Retinal pigment epithelial cell (primary cell): Measurements from ENCODE around the gene FAM89A.
"Not testable (repeated sequence)": the region's sequence is repeated elsewhere in the genome, so short reads cannot be mapped to it uniquely, and the experiment has no call there.

ENCODE experiments used
- DNase-seq: peaks from one replicate; pipeline ENCODE4 v3.0.0-alpha.2; 2010; ENCODE audit warnings: low read depth
- H3K4me3 ChIP-seq: 2 replicates; pipeline ENCODE4 v1.5.1; 2011; ENCODE audit warnings: mild to moderate bottlenecking, low read length, control low read depth, moderate library complexity
- TF ChIP-seq, protein P1 (sequence below): conservative IDR thresholded peaks from 2 replicates; pipeline ENCODE4 v1.5.1; 2011; ENCODE audit warnings: low read depth, low read length, control low read depth, inconsistent platforms

FAM89A gene

DNA sequence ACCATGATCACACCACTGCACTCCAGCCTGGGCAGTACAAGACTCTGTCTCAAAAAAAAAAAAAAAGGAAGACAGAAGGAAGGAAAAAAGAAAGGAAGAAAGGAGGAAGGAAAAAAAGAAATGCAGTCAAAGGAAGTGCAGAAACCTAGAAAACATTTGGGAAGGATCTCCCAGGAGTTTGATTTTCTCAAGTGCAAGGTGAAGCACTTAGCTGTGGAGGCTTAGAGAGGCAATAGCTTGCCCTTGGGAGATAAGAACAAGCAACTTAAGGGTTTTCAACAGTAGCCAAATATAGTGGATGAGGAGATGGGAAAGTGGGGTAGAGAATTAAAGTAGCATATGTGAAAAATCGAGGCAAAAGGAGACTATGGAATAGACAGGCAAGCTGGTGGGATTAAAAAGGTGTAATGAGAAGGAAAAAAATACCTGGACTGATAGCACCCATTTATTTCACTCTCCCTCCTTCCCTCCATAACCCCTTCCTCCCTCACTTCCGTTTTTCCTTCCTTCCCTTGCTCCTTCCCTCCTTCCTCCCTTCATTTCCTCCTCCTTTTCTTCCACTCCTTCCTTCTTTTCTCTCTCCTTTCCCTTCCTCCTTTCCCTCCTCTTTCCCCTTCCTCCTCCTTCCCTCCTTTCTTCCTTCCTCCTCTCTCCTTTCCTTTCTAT, 6.8 kb upstream of the FAM89A start:
- no peak for DNase-seq
- TF ChIP-seq, protein P1, sequence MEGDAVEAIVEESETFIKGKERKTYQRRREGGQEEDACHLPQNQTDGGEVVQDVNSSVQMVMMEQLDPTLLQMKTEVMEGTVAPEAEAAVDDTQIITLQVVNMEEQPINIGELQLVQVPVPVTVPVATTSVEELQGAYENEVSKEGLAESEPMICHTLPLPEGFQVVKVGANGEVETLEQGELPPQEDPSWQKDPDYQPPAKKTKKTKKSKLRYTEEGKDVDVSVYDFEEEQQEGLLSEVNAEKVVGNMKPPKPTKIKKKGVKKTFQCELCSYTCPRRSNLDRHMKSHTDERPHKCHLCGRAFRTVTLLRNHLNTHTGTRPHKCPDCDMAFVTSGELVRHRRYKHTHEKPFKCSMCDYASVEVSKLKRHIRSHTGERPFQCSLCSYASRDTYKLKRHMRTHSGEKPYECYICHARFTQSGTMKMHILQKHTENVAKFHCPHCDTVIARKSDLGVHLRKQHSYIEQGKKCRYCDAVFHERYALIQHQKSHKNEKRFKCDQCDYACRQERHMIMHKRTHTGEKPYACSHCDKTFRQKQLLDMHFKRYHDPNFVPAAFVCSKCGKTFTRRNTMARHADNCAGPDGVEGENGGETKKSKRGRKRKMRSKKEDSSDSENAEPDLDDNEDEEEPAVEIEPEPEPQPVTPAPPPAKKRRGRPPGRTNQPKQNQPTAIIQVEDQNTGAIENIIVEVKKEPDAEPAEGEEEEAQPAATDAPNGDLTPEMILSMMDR, result no peak
- no peak overlapping the region for H3K4me3 ChIP-seq

DNA sequence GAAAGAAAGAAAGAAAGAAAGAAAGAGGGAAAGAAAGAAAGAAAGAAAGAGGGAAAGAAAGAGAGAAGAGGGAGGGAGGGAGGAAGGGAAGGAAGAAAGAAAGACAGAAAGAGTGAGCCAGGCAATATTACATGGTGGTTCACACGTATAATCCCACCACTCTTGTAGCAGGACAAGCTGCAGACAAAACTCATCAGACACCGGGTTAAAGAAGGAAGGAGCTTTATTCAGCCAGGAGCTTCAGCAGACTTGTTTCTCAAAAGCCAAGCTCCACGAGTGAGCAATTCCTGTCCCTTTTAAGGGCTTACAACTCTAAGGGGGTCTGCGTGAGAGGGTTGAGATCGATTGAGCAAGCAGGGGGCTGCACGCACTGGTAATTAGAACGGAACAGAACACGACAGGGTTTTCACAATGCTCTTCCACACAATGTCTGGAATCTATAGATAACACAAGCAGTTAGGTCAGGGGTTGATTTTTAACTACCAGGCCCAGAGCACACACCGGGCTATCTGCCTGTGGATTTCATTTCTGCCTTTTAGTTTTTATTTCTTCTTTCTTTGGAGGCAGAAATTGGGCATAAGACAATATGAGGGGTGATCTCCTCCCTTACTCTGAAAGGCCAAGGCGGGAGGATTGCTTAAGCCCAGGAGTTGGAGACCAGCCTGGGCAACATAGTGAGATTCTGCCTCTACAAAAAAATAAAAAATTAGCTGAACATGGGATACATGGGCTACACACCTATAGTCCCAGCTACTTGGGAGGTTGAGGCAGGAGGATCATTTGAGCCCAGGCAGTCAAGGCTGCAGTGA, 6.1 kb upstream of the FAM89A start:
- DNase-seq, result not testable (repeated sequence)

DNA sequence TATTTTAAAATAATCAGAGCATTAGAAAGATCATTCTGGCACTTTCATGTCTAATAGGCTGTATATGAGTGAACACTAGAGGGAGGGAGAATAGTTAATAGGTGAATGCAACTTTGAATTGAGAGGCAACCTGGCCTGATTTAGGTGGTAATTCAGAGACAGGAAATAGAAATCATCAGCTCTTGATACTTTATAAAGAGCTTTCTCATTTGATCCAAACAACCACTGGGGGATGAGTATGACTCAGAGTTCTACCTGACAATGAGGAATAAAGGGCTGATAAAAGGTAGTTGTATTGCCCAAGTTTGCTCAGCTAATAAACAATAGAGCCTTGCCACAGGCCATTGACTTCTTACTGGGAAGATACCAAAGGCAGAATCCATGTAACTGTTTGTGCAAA, 5.2 kb upstream of the FAM89A start:
- TF ChIP-seq, protein P1, result peak; percentile 12
- no peak for DNase-seq
- H3K4me3 ChIP-seq, result no peak overlapping the region

More for the DNA sequence above, 6.1 kb upstream of the FAM89A start:
- not testable (repeated sequence) for H3K4me3 ChIP-seq

GRCh38 chr1:231044588-231044987, 4.5 kb upstream of the FAM89A start:
- DNase-seq, result no peak
- H3K4me3 ChIP-seq, result no peak overlapping the region
- TF ChIP-seq, protein P1, result no peak

DNA sequence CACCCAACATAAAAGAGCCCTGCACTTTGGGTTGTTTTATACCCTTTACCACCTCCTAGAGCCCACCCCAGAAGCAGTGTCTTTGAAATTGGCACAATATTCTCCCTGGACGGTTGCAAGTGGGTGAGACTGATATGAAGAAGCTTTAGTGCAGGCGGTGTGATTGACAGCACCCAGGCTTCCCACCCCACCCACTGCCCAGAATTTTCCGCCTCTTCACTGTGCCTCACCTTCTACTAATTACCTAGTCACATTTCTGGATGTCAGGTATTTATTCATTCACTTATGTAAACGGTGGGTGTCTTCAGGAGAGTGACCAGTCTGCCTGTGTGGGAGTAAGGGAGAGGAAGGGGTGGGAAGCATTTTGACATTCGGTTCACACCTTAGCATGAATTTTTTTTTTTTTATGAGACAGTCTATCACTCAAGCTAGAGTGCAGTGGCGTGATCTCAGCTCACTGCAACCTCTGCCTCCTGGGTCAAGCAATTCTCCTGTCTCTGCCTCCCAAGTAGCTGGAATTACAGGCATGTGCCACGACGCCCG, 1.7 kb upstream of the FAM89A start:
- TF ChIP-seq, protein P1, result no peak
- no peak overlapping the region for H3K4me3 ChIP-seq
- DNase-seq, result no peak

DNA sequence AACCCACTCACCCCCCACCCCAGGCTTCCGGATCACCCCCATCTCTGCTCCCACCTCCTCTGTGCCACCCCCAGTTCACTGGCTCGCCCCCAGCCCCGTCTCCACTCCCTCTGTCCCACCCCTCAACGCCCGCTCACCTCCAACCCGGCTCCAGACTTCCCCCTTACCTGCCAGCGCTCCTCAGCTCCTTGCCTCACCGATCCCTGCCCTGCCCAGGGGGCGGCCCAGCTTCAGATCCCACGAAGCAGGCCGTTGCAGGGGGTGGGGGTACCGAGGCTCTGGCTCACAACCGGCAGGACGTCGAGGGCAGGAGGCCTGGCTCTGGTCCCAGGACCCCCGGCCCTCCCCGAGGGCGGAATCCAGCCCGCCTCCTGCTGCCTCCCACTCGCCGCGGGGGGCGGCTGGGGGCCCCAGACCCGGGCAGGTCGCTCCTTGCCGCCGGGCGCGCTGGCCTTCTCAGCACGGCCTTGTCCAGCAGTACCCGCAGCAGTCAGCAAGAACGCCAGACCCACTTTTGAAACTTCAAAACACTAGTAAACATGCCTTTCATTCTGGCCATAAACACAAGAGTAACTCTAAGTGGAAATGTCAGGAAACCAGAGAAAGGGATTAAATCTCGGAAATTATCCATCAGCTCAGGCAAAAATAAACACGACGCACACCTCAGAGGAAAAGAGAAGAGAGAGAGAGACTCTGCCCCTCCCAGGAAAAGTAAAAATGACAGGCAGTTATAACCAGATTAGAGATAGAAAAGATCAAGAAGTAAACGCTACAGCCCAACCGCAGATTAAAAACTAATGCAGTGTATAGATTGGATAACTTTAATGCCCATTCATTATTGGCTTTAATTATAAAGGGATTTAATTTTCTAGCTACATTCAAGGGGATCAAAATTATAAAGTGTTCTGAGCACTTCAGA, 1.0 kb upstream of the FAM89A start:
- DNase-seq, result peak; percentile 10
- TF ChIP-seq, protein P1, result no peak
- peak overlapping the region; percentile 40 for H3K4me3 ChIP-seq
